AG04449 (cell line): Measurements from ENCODE around the gene PVALEF.

ENCODE experiments used
- CTCF ChIA-PET: fragments of 350-600 bp; formaldehyde crosslinking; extraction: SDS; loops from one replicate; lab custom pipeline; 2021; ENCODE audit warnings: antibody characterized with exemption; lab: Yijun Ruan, JAX
- POLR2A ChIA-PET: fragments of 400-600, 350-600 bp; formaldehyde crosslinking; extraction: SDS; loops from one replicate; lab custom pipeline; 2020; ENCODE audit warnings: antibody characterized with exemption, inconsistent platforms; lab: Yijun Ruan, JAX
- DNase-seq: peaks from one replicate; pipeline ENCODE4 v3.0.0-alpha.2; 2010; ENCODE audit warnings: low read depth, low spot score
- H3K4me3 ChIP-seq: 2 replicates; pipeline ENCODE4 v1.5.1; 2011; ENCODE audit warnings: low read depth, mild to moderate bottlenecking, control low read depth, low read length
- TF ChIP-seq, protein P1 (sequence below): IDR thresholded peaks from one replicate; pipeline ENCODE4 v1.5.1; 2011; ENCODE audit warnings: mild to moderate bottlenecking, moderate library complexity, low read length, control low read depth, inconsistent platforms; ENCODE audit not compliant: insufficient read depth; ENCODE audit errors: missing control alignments

Gene PVALEF

GRCh38 chr17:81176666-81177065 lies 11.4 kb downstream of the PVALEF start:
- DNase-seq: no peak
- POLR2A ChIA-PET: no interaction called here
- TF ChIP-seq, protein P1, sequence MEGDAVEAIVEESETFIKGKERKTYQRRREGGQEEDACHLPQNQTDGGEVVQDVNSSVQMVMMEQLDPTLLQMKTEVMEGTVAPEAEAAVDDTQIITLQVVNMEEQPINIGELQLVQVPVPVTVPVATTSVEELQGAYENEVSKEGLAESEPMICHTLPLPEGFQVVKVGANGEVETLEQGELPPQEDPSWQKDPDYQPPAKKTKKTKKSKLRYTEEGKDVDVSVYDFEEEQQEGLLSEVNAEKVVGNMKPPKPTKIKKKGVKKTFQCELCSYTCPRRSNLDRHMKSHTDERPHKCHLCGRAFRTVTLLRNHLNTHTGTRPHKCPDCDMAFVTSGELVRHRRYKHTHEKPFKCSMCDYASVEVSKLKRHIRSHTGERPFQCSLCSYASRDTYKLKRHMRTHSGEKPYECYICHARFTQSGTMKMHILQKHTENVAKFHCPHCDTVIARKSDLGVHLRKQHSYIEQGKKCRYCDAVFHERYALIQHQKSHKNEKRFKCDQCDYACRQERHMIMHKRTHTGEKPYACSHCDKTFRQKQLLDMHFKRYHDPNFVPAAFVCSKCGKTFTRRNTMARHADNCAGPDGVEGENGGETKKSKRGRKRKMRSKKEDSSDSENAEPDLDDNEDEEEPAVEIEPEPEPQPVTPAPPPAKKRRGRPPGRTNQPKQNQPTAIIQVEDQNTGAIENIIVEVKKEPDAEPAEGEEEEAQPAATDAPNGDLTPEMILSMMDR: no peak
- no peak overlapping the region for H3K4me3 ChIP-seq
- CTCF ChIA-PET: no interaction called here

DNA sequence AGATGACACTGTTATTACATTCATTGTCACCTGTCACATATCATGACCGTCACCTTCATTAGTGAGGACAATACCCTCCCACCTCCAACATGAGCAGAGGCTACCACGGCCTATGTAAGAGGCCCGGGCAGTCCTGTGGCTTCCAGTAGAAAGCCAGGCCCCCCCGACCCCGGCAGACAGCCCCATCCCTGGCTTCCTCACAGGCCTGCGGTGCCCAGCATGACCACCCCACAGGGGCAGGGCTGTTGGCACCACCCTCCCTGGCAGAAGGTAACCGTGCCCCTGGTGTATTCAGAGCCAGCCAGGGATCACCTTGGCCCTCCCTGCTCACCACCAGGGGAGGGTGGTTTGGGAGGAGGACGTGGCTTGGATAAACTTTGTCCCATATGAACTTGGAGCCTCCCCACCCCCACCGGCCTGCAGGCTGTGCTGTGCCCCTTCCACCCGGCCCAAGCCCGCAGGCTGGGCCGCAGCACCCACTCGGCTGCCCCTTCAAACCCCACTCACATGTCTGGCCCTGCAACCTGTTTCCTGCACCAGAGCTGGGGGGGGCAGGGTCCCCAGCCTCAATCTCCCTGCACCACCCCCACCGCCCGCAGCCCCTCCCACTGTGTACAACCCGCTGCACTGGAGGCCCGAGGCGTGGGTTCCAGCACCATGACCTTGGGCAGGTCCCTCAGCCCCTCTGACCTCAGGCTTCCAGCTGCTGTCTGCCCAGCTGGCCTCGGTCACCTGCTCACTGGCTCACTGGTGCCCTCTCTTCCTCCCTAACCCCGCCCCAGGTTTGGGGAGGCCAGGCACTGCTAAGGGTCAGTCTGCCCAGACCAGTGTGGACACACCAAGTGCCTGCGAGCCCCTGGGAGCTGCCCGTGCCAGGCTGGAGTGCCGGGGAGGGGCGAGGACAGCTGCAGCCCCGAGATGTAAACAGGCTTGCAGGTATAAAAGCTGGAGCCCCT lies 13.1 kb downstream of the PVALEF start:
- CTCF ChIA-PET: interaction anchor here (1.6 kb wide), 1 partner anchor 36 kb away, joined by 5 read pairs; no protein-coding TSS in a partner anchor
- no peak for DNase-seq
- TF ChIP-seq, protein P1: no peak
- POLR2A ChIA-PET: no interaction called here
- no peak overlapping the region for H3K4me3 ChIP-seq

GRCh38 chr17:81179220-81179619 lies 13.9 kb downstream of the PVALEF start:
- no peak overlapping the region for H3K4me3 ChIP-seq
- CTCF ChIA-PET: interaction anchor here (0.6 to 1.6 kb wide), 2 partner anchors 22 to 37 kb away, joined by 3 to 5 read pairs; no protein-coding TSS in a partner anchor
- DNase-seq: no peak
- POLR2A ChIA-PET: no interaction called here
- TF ChIP-seq, protein P1: no peak

- no peak overlapping the region for H3K4me3 ChIP-seq
- TF ChIP-seq, protein P1: no peak
- DNase-seq: no peak
- POLR2A ChIA-PET: no interaction called here
- CTCF ChIA-PET: interaction anchor here (0.6 to 1.6 kb wide), 2 partner anchors 21 to 37 kb away, joined by 3 to 5 read pairs; no protein-coding TSS in a partner anchor
Observed at GRCh38 chr17:81179861-81180260, 14.6 kb downstream of the PVALEF start.

DNA sequence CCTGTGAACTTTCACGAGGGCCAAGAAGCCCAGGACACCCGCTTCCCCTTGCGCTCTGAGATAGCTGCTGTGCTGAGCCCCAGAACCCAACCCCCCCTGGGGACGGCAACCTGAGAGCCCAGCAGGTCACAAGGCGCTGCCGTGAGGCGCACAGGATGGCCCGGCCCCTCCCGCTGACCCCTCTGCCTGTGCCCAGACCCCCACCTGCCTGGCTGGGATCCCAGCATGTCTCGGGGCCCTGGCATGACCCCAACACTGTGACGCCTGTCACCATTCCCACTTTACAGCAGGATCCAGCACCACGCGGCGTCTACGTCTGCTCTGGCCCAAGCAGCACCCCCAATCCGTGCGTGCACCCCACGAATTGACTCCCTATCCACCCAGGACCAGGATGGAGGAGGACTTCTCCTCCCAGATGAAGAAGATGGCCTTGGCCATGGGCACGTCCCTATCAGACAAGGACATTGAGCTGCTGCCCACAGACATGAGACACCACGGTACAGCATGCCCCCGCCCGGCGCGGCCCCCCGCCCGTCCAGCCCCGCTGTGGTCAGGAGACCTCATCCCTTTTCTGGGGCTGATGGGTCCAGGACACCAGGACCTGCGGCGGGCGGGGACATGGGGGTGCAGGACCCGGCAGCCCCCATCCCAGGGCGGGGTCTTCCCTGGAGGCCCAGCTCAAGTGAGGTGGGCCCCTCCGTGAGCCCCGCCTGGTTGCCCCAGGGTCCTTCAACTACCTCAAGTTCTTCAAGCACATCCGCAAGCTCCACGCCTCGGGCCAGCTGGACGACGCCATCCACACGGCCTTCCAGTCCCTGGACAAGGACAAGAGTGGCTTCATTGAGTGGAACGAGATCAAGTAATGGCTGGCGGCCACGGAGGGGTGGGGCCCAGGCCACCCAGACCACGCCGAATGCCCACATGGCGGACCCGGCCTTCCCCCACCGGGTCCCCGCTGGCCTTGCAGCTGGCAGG lies 15.8 kb downstream of the PVALEF start:
- ChIA-PET CTCF (interaction anchor here (1.3 kb wide), 1 partner anchor 9 kb away, joined by 5 read pairs; no protein-coding TSS in a partner anchor), POLR2A (no interaction called here)
- TF ChIP-seq, protein P1: no peak
- no peak overlapping the region for H3K4me3 ChIP-seq
- DNase-seq: no peak
